WTC11 (cell line): Measurements from ENCODE around the gene LARP1B.

Experiments
- CREB1 ChIP-seq: sonication (generic); formaldehyde crosslinking; IDR thresholded peaks from 2 replicates; pipeline ENCODE4 v1.8.0; 2023; ENCODE audit warnings: mild to moderate bottlenecking, missing genetic modification reagents
- ETV6 ChIP-seq: sonication (generic); formaldehyde crosslinking; IDR thresholded peaks from 2 replicates; pipeline ENCODE4 v1.8.1; 2022; ENCODE audit warnings: mild to moderate bottlenecking, missing genetic modification reagents
- NR3C1 ChIP-seq: sonication (generic); formaldehyde crosslinking; conservative IDR thresholded peaks from 2 replicates; pipeline ENCODE4 v1.8.1; 2023; ENCODE audit warnings: low read depth, mild to moderate bottlenecking, missing genetic modification reagents
- SMAD3 ChIP-seq: sonication (generic); formaldehyde crosslinking; IDR thresholded peaks from 2 replicates; pipeline ENCODE4 v1.8.0; 2022; ENCODE audit warnings: missing genetic modification reagents, mild to moderate bottlenecking, borderline replicate concordance
- SP1 ChIP-seq: sonication (generic); formaldehyde crosslinking; conservative IDR thresholded peaks from 2 replicates; pipeline ENCODE4 v1.8.1; 2022; ENCODE audit warnings: missing genetic modification reagents
- TF ChIP-seq, protein P1 (sequence below): sonication (generic); formaldehyde crosslinking; IDR thresholded peaks from 2 replicates; pipeline ENCODE4 v1.8.0; 2022; ENCODE audit warnings: mild to moderate bottlenecking, missing genetic modification reagents
- TF ChIP-seq, protein P2 (sequence below): sonication (generic); formaldehyde crosslinking; IDR thresholded peaks from 2 replicates; pipeline ENCODE4 v1.8.1; 2022; ENCODE audit warnings: missing genetic modification reagents, borderline replicate concordance
- TF ChIP-seq, protein P3 (sequence below): fragments of 200-600 bp; IDR thresholded peaks from 2 replicates; pipeline ENCODE4 v1.8.0; 2022; ENCODE audit warnings: antibody characterized with exemption
- TF ChIP-seq, protein P4 (sequence below): sonication (generic); formaldehyde crosslinking; IDR thresholded peaks from 2 replicates; pipeline ENCODE4 v1.8.0; 2023; ENCODE audit warnings: missing genetic modification reagents
- TF ChIP-seq, protein P5 (sequence below): sonication (generic); formaldehyde crosslinking; conservative IDR thresholded peaks from 2 replicates; pipeline ENCODE4 v1.8.1; 2022; ENCODE audit warnings: mild to moderate bottlenecking, missing genetic modification reagents

DNA sequence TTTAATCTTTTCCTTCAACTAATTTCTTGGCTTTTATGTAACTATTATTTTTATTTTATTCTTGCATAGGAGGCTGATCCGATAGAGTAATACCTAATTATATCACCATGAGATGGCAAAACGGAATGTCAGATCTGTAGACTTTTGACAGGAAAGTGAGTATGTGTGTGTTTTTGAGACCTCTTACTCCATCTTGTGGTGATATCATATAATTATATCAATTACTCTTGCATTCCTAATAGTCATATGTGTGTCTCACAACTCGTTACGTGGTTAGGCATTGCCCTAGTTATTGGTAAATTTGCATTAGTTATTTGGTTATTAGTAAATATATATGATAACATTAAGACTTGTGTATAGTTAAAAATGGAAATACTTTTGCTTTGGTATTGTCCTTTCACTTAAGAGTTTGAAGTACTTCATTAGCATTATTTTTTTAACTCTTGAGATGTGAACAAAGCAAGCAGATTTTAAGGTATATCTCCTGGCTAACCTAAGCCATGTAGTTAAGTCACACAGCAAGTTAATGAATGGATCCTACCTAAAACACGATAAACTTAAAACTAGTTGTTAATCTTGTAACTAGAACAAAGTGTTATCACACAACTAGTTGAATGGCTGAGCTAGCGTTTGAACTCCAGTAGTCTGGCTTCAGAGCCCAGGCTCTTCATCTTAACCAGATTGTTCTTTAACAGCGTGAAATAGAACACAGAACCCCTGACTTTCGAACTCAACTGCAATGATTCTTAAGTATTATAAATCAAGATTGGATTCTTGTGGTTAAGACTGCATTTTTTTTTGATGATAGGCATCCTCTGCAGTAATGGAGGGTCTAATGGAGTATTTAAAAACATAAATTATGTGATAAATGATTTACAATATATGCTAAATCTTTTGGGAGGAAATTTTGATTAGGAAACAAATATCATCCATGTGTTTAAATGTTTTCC, 159.4 kb downstream of the LARP1B start:
- TF ChIP-seq SMAD3: no peak
- TF ChIP-seq, protein P1, sequence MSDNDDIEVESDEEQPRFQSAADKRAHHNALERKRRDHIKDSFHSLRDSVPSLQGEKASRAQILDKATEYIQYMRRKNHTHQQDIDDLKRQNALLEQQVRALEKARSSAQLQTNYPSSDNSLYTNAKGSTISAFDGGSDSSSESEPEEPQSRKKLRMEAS (CRISPR knock-in tag): no peak
- TF ChIP-seq, protein P2, sequence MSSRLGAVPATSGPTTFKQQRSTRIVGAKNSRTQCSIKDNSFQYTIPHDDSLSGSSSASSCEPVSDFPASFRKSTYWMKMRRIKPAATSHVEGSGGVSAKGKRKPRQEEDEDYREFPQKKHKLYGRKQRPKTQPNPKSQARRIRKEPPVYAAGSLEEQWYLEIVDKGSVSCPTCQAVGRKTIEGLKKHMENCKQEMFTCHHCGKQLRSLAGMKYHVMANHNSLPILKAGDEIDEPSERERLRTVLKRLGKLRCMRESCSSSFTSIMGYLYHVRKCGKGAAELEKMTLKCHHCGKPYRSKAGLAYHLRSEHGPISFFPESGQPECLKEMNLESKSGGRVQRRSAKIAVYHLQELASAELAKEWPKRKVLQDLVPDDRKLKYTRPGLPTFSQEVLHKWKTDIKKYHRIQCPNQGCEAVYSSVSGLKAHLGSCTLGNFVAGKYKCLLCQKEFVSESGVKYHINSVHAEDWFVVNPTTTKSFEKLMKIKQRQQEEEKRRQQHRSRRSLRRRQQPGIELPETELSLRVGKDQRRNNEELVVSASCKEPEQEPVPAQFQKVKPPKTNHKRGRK (CRISPR knock-in tag): no peak
- TF ChIP-seq, protein P3, sequence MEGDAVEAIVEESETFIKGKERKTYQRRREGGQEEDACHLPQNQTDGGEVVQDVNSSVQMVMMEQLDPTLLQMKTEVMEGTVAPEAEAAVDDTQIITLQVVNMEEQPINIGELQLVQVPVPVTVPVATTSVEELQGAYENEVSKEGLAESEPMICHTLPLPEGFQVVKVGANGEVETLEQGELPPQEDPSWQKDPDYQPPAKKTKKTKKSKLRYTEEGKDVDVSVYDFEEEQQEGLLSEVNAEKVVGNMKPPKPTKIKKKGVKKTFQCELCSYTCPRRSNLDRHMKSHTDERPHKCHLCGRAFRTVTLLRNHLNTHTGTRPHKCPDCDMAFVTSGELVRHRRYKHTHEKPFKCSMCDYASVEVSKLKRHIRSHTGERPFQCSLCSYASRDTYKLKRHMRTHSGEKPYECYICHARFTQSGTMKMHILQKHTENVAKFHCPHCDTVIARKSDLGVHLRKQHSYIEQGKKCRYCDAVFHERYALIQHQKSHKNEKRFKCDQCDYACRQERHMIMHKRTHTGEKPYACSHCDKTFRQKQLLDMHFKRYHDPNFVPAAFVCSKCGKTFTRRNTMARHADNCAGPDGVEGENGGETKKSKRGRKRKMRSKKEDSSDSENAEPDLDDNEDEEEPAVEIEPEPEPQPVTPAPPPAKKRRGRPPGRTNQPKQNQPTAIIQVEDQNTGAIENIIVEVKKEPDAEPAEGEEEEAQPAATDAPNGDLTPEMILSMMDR: no peak
- TF ChIP-seq SP1 (CRISPR knock-in tag): no peak
- TF ChIP-seq, protein P4, sequence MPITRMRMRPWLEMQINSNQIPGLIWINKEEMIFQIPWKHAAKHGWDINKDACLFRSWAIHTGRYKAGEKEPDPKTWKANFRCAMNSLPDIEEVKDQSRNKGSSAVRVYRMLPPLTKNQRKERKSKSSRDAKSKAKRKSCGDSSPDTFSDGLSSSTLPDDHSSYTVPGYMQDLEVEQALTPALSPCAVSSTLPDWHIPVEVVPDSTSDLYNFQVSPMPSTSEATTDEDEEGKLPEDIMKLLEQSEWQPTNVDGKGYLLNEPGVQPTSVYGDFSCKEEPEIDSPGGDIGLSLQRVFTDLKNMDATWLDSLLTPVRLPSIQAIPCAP (CRISPR knock-in tag): no peak
- no peak for TF ChIP-seq CREB1 (CRISPR knock-in tag)
- TF ChIP-seq NR3C1: no peak
- TF ChIP-seq, protein P5, sequence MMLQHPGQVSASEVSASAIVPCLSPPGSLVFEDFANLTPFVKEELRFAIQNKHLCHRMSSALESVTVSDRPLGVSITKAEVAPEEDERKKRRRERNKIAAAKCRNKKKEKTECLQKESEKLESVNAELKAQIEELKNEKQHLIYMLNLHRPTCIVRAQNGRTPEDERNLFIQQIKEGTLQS (CRISPR knock-in tag): no peak
- no peak for TF ChIP-seq ETV6 (CRISPR knock-in tag)
